Measurements from ENCODE around the gene DUSP14. TPM values are rescaled to one million over a fixed set of nuclear protein-coding genes. Genes with fewer than 3 reads are reported as not detected.

Gene DUSP14
- total and polyA plus RNA-seq, 2 of the 8 experiments (the other 6 are each of a cell fraction or from before 2014, with no cell fraction given): 22.1 to 37.9 TPM

GRCh38 chr17:37516127-37516571 is 26.5 kb downstream of the DUSP14 start:
- no peaks in the 10 kb centered on the region for H3K79me2 ChIP-seq (ENCODE audit: control insufficient read depth in 1 of 2, insufficient read depth in 2 of 2, low read length in 2 of 2)
- DNase-seq (ENCODE audit: low read depth in 1 of 2, low spot score in 2 of 2) (no peak), FAIRE-seq (no peak)
- H3K9ac ChIP-seq (replicated peaks in 1 of 4; ENCODE audit: extremely low read depth in 1 of 4, low read depth in 3 of 4, low read length in 3 of 4): no peak overlapping the region
- no peak overlapping the region for H2AK5ac ChIP-seq (ENCODE audit: low read depth, low read length)
- no peak overlapping the region for H3K56ac ChIP-seq (replicated peaks; ENCODE audit: insufficient read length, low read depth, low read length)
- no peak overlapping the region for H3K27ac ChIP-seq (ENCODE audit: low read depth, low read length)
- no peak overlapping the region for H3K18ac ChIP-seq (ENCODE audit: extremely low read depth, low read length)
- no peak overlapping the region for H2BK20ac ChIP-seq (ENCODE audit: low read length)
- POLR2A ChIA-PET (ENCODE audit: partially characterized antibody): no interaction called here
- H3K36me3 ChIP-seq (ENCODE audit: control insufficient read depth in 2 of 4, insufficient read depth in 4 of 4, low read length in 3 of 4): peaks cover 0 to 48% (median 10%) of the 10 kb centered on the region in 4 experiments; a peak in 6 of 8 replicates
- no peak overlapping the region for H3K4ac ChIP-seq (replicated peaks; ENCODE audit: insufficient read length, low read depth, low read length)
- H3K23ac ChIP-seq (ENCODE audit: insufficient read length): no peak overlapping the region
- H4K5ac ChIP-seq (ENCODE audit: insufficient read length, low read depth, low read length): no peak overlapping the region
- no peaks in the 10 kb centered on the region for H3K23me2 ChIP-seq (ENCODE audit: low read depth, low read length)
- H2BK15ac ChIP-seq (ENCODE audit: low read length): no peak overlapping the region
- no peak overlapping the region for H3K14ac ChIP-seq (ENCODE audit: insufficient read length)
- H3K4me1 ChIP-seq (replicated peaks in 1 of 4; ENCODE audit: control insufficient read depth in 3 of 4, insufficient read depth in 4 of 4, low read length in 3 of 4): peaks cover 0 to 2% (median 0%) of the 10 kb centered on the region in 4 experiments; a peak in 1 of 7 replicates
- H4K91ac ChIP-seq (replicated peaks; ENCODE audit: insufficient read length, low read length): no peak overlapping the region
- H2AFZ ChIP-seq (ENCODE audit: low read length): no peak overlapping the region
- H4K8ac ChIP-seq (ENCODE audit: extremely low read depth, insufficient read depth, low read length): no peak overlapping the region
- H3K79me1 ChIP-seq (ENCODE audit: low read depth, low read length): no peaks in the 10 kb centered on the region; the same call in 1 of the 2 replicates
- H3K4me3 ChIP-seq (ENCODE audit: extremely low read depth in 1 of 4, insufficient read depth in 2 of 4, low read depth in 3 of 4, low read length in 4 of 4): no peak overlapping the region
- no peaks in the 10 kb centered on the region for H3K9me3 ChIP-seq (ENCODE audit: insufficient read depth in 2 of 2, low read depth in 1 of 2, low read length in 1 of 2)
- no peak overlapping the region for H3K4me2 ChIP-seq (ENCODE audit: insufficient read depth in 1 of 2, low read depth in 2 of 2, low read length in 2 of 2)
- H2BK120ac ChIP-seq (replicated peaks; ENCODE audit: low read depth, low read length): no peak overlapping the region
- H3K27me3 ChIP-seq (replicated peaks in 1 of 4; ENCODE audit: control insufficient read depth in 3 of 4, extremely low read depth in 1 of 4, insufficient read depth in 3 of 4, low read length in 3 of 4): no peaks in the 10 kb centered on the region
- CTCF ChIA-PET (ENCODE audit: partially characterized antibody): interaction anchor here (1.0 to 4.8 kb wide), 7 partner anchors 10 to 89 kb away, joined by 3 to 29 read pairs (median 5); no protein-coding TSS in a partner anchor
- no peak overlapping the region for H2BK5ac ChIP-seq (ENCODE audit: low read depth, low read length)
- 92% methylated on average over 6 of the region's 6 CpGs; no CpG with 5 or more reads in 1 of the 2 experiments for WGBS, 2 experiments (ENCODE audit: extremely low coverage in 1 of 2, insufficient coverage in 1 of 2, insufficient read length in 1 of 2, insufficient replicate concordance in 2 of 2, low coverage in 1 of 2, low lambda C conversion rate in 2 of 2, missing lambda C conversion rate in 1 of 2)
- H4K20me1 ChIP-seq (replicated peaks in 1 of 2; ENCODE audit: control insufficient read depth in 1 of 2, insufficient read depth in 2 of 2, low read length in 2 of 2): no peaks in the 10 kb centered on the region
- H2BK12ac ChIP-seq (ENCODE audit: low read depth, low read length): no peak overlapping the region
- TF ChIP-seq TCF12 (IDR thresholded peaks at IDR 0.05; ENCODE audit: low read depth, low read length) (no peak), GABPA (IDR thresholded peaks at IDR 0.05; ENCODE audit: borderline replicate concordance, insufficient read depth, low read length) (no peak), TAF7 (optimal IDR thresholded peaks at IDR 0.05; ENCODE audit: borderline replicate concordance, low read depth, low read length) (no peak), SIX5 (IDR thresholded peaks at IDR 0.05; ENCODE audit: low read depth, low read length) (no peak), CEBPB (IDR thresholded peaks at IDR 0.05; ENCODE audit: low read depth, low read length) (no peak), BCL11A (IDR thresholded peaks at IDR 0.05; ENCODE audit: low read depth in 2 of 2, low read length in 2 of 2) (no peak), BRCA1 (IDR thresholded peaks at IDR 0.05; ENCODE audit: low read depth, low read length) (no peak), POU5F1 (IDR thresholded peaks at IDR 0.05; ENCODE audit: low read depth, low read length) (no peak), SAP30 (IDR thresholded peaks at IDR 0.05; ENCODE audit: insufficient read depth, insufficient replicate concordance, low read length) (no peak), NANOG (IDR thresholded peaks at IDR 0.05; ENCODE audit: insufficient read depth, low read depth, low read length, poor library complexity, severe bottlenecking) (no peak), YY1 (IDR thresholded peaks at IDR 0.05; ENCODE audit: low read depth, low read length) (no peak), SP4 (IDR thresholded peaks at IDR 0.05; ENCODE audit: low read length) (no peak)
- TF ChIP-seq, protein P1, sequence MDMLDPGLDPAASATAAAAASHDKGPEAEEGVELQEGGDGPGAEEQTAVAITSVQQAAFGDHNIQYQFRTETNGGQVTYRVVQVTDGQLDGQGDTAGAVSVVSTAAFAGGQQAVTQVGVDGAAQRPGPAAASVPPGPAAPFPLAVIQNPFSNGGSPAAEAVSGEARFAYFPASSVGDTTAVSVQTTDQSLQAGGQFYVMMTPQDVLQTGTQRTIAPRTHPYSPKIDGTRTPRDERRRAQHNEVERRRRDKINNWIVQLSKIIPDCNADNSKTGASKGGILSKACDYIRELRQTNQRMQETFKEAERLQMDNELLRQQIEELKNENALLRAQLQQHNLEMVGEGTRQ (IDR thresholded peaks at IDR 0.05; ENCODE audit: low read length): no peak
